HT1080 (cell line): ENCODE results near the gene POU2F3. TPM values are rescaled to one million over a fixed set of nuclear protein-coding genes. Genes with fewer than 3 reads are reported as not detected.

Source experiments
- DNase-seq: peaks from one replicate; pipeline ENCODE4 v3.0.0-alpha.2; 2015; ENCODE audit warnings: low read depth
- polyA plus RNA-seq, 2 experiments: library from polyadenylated mRNA; depleted of rRNA; stranded (reverse); fragments of >200 nt; gene quantifications; 2 replicates each; pipeline ENCODE4 v1.2.3, GENCODE V29; 2015
- total RNA-seq: library from RNA; depleted of rRNA; stranded (reverse); fragments of >200 nt; shearing (Covaris generic); gene quantifications from 2 replicates; pipeline ENCODE4 v1.2.3, GENCODE V29; 2014; rRNA removed

Gene POU2F3
- 0.33 TPM in 1 of 2 replicates, not detected in the other for total RNA-seq
- polyA plus RNA-seq (2015; cell fraction: cytosol; rRNA removed) = 0.23 and 0.33 TPM in 2 replicates
- 0.09 TPM in 1 of 2 replicates, not detected in the other for polyA plus RNA-seq (2015; cell fraction: nucleus; rRNA removed)

DNA sequence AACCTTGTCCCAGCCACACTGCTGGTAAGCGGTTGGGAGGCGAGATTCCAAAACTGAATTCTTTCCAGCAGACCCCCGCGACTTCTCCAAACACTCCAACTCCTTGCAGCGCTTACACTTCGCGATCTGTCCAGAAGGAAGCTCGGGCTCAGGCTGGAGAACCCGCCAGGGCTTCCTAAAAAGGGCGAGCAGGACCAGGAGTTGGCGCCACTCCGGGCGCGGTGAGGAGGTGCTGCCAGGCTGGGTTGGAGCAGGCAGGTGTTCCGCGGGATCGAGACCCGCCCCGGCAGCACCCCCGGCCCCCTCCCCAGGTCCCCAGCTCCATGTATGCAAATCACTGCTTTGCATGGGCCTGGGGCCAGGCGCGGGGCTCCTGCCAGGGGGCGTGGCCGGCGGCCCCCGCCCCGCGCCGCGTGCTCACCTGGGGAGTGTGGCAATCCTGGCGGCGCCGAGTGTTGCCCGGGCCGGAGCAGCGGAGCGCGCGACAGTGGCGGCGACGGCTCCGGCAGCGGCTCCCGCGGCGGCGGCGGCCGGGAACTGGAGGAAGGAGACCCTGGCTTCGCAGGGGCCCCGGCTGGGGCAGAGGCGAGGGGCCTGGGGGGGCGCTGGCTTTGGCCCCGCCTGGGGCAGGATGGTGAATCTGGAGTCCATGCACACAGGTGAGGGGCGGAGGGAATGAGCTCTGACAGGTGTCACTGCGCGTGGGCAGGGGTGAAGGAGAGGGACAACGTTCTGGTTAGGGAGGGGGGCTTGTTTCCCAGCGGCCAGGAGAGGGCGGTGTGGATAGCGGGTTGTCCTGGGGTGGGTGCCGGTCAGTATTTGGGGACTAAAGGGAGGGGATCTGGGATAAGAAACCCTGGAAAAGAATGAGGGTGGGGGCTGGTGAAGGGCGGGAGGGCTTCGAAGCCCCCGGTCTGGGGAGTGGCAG is at the start of gene POU2F3:
Gene POU2F3 (plus strand): TSS at position 428 of the 928 bp plus-strand sequence. CDS start 204 bp downstream, at position 632.
- DNase-seq = no peak

DNA sequence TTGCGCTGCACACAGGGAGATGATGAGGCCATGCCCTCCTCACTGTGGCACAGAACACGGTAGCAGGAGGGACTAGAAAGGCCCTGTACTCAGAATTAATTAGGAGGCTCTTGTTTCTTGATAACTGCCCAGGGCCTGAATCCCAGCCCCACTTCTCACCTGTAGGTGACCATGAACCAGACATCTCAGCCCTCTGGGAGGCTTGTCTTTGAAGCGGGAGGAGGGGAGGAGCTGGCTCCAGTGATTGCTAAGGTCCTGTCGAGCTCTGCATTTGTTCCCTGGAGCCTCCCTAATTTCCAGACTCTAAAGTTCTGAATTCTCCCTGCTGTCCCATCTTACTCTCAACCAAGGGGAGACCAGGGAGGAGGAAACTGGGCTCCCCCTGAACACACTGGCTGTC is 48.9 kb upstream of the POU2F3 start:
- no peak for DNase-seq

DNA sequence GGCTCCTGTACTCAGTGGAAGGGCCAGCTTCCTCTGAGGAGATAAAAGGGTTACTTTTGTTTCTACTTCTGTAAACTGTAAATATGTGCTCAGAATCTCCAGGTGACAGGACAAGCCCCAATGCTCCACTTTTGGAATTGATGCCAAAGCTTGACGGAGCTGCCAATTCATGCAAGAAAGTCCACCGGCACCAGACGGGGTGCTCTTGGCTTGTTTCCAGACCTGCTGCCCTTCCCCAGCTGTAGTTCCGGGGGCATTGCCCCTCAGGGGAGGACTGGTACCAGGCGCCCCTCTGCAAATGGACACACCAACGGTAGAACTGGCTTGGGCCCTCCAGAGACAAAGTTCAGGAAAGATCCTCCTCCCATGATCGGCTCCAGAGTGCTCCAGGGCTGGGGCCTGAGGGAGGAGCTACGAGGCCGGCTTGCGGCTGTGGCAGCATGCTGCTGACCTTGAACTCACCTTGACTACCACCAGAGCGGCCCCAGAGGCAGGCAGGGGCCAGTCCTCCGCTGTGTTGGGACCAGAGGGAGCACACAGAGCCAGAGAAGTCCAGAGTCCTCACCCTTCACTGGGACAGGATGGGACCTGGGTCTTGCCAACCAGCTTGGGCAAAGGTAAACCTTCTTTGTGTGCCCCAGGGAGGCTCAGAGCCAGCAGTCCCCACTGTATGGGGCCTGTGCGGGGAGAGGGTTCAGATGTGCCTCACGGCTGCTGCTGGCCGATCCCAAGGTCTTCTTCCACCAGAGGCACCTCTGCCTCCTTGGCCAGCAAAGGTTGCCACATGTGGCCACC is 46.9 kb upstream of the POU2F3 start:
- no peak for DNase-seq

DNA sequence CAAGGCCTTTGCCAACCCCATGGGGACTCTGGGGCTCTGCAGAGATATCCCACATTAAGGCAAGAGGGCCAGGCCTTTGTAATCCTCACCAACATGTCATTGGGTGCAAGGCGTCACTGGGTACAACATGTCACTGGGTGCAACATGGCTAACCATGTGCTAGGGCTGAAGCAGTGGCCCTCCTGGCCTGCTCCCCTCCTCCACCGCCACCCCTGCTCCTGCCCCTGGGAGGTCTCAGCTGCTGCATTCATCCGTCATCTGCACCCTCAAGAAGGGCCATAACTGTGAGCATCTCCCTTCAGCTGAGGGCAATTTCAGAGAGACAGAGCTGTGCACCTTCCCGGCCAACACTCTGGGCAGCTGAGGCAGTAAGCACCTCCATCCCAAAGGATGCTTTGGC is 45.8 kb upstream of the POU2F3 start:
- DNase-seq = no peak

DNA sequence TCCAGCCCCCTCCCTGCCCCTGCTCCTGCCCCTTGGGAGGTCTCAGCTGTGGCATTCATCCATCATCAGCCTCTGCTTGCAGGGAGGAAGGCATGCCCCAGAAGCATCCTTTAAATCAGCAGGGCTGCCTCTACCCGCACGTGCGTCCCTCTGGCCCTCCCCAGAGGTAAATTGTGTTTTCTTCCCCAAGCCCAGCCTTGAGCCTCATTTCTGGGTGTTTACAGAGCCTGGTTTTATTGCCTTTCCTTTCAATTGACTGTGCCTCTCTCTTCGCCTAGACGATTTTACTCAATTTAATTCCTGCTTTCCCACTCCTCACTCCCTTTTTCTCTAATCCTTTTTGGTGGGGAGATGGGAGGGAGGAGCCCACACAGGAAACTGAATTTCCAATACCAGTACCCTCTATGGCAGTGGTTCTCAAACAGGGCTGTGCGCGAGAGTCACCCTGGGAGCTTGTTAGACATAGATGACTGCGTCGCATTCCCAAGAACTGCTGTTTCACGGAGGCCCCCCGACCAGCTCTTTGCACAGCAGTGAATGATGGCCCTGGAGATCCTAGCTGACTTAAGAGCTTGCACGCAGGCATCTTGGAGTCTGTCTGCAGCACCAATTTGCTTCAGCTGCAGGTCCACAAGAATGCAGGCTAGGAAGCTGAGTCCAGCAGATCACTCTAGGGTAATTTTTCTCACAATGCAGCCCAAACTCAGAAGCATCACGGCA is 44.2 kb upstream of the POU2F3 start:
- DNase-seq = no peak

DNA sequence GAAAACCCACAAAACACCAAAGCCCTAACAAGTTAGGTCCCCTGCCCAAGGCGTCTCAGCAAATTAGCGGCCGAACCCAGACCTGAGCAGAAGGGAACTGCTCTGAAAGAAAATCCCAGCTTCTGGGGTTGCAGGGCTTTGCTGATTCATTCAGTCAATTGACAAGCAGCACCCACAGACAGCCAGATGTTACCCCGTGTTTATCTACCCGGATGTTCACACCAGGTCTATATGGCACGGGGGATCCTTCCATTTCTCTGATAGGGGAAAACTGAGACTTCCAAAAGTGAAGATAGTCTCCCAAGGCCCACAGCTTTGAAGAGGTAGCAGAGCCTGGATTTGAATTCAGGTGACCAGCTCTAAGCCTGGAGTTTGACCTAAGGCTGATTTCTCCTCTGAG is 43.1 kb upstream of the POU2F3 start:
- DNase-seq = no peak

DNA sequence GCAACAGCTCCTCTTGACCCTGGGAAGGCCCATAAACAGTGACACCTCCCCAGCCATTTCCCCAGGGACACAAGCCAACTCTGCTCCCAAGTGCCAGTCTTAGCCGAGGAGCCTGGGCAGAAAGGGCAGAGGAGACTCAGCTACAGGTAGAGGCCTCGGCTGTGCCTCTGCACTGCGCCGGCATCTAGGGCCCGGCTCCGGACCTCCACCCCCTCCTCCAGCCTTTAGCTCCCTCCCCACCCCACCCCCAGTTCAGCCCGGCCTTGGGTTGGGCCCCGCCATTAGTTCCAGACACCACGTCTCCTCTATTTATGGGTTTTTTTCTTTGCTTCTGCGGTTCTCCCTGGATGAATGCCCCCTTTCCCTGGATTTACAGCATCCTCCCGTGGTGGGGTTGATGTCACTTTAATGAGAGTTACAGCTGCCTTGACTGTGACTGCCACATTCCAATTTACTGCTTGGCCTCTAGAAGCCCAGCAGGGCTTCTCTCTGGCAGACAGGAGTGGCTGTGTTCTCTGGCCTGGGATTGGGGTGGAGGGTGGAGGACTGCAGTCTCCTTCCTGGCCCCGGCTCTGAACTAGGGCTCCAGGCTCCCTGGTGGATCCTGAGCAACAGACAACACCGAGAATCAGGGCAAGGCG is 42.6 kb upstream of the POU2F3 start:
- DNase-seq = no peak

DNA sequence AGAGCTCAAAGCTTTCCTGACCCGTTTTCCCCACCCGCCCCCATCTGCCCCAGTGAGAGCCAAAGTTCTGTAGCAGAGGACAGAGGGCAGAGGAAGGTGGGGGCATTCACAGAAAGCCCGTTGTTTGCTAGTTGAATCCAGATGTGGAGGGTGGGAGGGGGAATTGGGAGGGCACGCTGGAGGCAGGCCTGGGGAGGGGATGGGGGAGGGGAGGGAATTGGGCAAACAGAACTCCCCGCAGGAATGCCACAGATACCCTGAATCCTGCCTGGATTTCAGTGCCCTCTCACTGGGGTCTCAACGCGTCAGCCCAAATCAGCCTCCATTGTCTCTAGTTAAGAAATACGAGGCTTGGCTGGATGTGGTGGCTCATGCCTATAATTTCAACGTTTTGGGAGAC is 42.0 kb upstream of the POU2F3 start:
- DNase-seq = no peak

DNA sequence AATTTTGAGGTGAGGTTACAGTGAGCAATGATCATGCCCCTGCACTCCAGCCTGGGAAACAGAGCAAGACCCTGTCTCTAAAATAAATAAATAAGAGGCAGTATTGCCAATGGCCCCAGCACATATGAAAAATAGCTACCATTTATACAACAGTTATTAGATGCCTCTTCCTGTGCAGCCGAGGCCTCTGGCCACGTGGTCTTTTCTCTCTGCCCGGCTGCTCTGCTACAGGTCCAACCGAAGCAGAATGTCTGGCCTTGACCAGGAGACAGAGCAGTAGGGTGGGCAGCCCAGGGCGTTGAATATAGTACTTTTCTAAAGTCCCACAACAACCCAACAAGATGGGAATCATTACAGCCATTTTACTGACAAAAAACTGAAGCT is 41.5 kb upstream of the POU2F3 start:
- DNase-seq = no peak

DNA sequence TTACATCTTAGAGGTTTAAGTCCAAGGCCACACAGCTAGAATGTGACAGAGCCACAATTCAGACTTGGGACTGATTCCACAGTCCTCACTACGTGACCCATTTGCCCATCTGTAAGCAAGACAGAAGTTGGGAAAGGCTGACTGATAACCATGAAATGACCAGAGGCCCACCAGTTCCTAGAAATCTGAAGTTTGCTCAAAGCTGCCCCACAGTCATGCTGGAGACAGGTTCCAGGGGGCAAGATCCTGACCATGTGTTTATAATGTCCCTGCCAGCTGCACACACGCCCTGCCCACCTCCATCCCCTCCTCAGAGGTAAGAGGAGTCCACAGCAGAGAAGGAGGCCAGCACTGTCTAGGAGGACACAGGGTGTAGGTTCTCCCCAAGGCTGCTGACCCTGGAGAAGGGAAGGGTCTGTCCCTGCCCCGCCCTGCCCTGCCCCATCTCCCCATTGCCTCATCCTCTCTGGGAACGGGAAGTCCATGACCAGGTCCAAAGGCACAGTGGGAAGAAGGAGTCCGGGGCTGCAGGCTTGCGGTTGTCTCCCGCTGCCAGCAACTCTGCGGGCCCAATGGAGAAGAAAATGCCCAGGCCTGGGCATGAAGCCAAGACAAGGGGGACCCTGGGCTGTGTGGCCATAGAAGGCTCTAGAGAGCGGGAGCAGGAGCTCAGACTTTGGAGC is 41.0 kb upstream of the POU2F3 start:
- DNase-seq = no peak

DNA sequence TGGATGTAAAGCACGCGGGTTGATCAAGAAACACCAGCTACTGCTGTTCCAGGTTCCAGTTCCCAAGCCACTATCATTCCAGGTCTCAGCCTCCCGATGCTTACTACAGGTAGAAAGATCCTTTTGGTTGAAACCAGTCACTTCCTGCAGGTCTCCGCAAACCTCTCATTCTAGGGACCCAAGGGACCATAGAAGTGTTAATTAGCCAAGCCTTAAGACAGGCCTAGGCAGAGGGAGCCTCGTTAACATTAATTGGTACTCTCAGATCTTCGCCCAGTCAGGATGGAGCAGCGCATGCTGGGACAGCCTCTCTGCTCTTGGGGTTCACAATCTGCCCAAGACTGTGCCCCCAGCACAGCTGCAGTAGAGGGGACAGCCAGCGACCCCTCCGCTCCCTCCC is 40.3 kb upstream of the POU2F3 start:
- no peak for DNase-seq

DNA sequence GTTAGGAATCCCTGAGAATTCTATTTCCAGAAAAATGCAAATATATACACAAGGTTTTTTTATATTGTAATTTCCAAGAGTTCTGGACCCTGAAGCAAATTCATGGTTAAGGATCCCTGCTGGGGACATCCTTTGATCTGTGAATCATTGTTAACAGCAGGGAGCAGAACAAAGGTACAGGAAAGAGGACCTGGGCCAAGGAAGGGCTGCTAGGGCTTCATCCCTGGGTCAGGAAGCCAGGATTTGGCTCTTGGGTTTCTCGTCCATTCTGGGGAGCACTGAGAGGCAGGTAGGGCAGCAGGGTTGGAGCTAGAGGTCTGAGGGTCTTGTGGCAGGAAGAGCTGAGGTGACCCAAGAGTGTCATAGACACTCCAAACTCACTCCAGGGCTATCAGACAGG is 39.3 kb upstream of the POU2F3 start:
- DNase-seq = no peak

DNA sequence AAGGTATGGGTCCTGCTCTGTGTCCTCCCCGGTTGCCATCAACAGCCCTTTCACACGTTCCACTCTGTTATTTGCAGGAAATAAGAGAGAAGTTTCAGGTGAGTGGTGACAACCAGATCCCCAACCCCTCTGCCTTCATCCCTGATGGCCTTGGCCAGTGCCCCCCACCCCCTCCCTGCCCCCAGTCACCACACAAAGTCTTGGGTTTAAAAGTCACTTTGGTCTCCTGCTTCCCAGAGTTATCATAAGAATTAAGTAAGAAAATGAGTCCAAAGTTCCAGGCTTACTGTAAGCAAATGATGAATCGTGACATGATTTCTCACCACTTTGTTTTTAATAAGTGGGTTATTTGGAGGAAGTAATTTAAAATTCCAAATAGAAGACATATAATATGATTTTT is 38.3 kb upstream of the POU2F3 start:
- DNase-seq = no peak

DNA sequence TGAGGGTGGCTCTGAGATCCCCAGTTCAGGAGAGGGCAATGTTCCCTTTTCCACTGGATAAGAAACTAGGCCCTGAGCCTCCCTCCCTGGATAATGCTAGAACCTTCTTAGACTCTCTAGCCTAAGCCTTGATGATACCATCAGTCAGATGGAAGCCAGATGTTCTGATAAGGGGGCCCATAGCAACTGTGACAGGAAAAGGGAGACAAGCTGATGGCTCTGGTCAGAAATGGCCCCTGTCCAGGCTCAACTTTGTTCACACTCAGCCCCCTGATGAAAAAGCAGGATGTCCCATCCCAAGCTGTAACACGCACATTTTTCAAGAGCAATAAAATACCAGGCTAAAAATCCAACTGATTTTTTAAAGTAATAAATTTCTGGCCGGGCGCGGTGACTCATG is 36.3 kb upstream of the POU2F3 start:
- no peak for DNase-seq

DNA sequence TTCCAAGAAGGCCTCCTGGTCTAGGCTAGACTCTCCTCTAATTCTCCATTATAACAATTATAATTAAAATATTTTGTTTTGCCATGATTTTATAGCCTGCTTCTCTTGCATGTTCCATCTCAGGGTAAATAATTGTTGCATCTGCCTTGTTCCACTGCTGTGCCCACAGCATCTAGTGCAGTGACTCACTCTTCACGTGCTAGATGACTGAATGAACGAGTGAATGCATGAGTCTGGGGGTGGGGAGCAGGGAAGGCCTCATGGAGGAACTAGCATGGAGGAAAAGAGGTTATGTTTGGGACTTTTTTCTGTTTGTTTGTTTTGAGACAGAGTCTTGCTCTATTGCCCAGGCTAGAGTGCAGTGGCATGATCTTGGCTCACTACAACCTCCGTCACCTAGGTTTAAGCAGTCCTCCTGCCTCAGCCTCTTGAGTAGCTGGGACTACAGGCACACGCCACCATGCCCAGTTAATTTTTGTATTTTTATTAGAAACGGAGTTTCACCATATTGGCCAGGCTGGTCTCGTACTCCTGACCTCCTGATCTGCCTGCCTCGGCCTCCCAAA is 34.3 kb upstream of the POU2F3 start:
- peak; percentile 81 for DNase-seq

DNA sequence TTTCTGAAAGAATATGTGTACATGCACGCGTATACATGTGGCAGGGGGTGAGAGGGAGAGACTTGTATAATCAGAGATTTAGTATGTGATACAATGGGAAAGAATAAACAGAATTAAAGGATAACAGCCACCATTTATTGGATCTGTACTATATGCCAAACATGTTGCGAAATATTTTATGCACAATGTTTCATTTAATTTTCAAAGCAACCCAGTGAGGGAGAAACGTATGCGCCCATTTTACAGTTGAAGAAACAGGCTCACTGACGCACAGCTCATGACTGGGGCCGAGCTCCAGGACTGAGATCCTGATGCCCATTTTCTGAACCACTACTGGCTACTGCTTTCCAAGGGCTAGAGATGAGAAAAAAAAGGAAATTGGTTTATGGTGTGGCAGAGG is 32.4 kb upstream of the POU2F3 start:
- no peak for DNase-seq

DNA sequence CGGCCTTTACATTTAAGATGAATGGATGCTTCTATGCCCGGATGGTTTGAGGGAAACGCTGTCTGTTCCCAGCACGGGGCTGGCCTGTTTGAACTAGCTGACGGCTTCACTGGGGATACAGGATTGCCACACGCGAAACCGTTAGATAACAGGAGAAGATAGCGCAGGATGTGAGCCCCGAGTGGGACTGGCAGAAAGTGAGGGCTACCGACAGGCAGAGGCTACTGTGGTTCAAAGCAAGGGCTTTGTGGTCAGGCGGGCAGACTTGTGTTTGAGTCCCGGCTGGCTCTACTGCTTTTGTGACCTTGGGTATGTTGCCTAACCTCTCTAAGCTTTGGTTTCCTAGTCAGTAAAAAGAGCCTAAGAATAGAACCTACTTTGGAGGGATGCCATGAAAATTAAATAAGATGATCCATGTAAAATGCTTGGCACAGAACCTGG is 31.9 kb upstream of the POU2F3 start:
- no peak for DNase-seq

DNA sequence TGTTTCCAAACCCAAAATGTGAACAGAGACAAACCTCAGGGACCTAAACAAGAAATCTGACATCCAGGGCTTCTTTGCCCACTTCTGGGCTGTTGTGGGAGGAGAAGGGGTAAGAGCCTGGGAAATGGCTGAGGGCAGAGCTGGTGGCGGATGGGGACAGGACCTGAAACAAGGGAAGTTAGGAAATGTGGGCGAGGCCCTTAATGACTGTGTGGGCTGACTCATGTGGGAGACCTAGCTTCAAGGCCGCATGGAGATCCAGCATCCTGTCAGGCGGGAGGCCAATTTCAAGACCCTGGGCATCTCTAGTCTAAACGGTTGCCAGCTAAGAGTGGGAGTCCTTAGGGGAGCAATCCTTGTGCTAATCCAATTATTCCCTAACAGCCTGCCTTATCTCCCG is 31.2 kb upstream of the POU2F3 start:
- DNase-seq = peak; percentile 95

DNA sequence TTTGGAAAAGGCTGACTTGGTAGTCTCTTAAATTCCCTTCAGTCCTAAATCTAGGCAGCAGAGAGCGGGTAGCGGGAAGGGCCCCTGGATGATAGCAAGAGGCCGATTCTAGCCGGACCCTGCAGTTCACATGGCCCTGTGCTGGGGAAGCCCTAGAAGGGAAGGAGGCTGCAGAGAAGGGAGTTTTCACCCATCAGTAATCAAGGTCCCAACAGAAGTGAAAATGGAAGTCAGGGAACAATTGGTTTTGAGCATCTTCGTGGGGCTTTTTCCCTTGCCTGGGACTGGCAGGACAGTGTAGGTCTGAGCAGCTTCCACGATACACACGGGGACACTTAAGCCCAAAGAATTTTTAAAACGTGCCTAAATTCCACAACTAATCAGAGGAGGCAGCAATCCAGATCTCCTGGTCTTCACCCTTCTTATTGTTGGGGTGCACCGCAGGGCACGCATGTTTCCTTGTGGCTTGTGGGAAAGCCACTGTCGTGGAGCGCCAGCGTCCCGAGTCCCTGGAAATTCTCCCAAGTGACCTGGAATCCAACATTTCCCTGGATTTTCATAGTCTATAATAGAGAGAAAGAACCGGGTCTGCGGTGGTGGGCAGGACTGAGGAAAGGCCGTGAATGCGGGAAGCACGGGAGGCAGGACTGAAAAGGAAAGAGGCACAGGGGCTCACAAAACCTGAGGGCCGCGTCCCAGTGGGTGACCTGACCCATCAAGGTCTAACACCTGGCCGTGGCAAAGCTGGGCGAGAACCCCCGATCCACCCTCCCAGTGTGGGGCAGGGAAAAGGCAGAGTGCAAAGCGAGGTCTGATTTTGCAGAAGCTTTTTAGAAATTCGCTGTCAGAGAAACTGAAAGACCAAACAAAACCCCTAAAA is 30.0 kb upstream of the POU2F3 start:
- no peak for DNase-seq
